ENCODE measurements around the gene TBXAS1.

Gene TBXAS1

DNA sequence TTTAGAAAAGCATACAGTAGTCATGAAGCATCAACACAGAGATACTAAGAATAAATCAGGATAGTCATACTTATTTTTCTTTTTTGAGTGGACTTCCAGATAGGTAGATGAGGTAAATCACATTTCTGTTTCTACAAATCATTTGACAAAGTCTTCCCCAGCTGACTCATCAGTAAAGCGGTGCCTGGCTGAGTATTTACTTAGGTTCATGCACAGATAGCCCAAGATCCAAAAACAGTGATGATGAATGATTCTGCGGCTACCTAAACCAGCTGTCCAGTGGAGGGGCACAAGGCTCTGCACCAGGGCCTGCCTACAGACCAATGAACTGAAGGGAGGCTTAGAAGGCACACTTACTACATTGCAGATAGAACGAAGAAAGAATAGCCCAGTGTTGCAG is 120.6 kb downstream of the TBXAS1 start:
- DNase-seq = peak; percentile 7

DNA sequence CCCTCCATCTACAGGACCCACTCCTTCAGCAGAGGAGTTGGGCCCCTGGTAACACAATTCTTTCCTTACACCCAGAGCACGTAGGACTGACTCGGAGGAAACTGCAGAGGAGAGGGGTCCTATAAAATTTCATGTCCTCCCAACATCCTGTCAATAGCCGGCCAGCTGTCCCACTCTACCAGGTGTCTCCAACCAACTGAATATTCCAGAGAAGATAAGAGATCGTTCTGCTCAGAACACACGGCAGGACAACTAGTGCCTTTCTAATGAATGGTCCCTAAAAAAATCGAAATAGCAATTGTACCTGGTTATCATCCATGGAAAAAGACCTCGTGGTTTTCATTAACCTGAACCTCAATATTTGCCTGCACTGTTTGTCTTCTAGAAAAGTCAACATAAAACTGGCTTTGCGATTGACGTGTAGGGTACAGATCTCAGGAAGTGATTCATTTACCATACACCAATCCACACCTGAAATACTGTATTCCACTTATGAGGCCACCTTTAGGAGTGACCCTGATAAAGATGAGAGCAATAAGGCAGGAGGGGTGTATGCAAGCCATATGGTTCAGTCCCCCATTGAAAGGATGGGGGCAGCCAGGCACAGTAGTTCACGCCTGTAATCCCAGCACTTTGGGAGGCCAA is 121.9 kb downstream of the TBXAS1 start:
- DNase-seq = no peak

DNA sequence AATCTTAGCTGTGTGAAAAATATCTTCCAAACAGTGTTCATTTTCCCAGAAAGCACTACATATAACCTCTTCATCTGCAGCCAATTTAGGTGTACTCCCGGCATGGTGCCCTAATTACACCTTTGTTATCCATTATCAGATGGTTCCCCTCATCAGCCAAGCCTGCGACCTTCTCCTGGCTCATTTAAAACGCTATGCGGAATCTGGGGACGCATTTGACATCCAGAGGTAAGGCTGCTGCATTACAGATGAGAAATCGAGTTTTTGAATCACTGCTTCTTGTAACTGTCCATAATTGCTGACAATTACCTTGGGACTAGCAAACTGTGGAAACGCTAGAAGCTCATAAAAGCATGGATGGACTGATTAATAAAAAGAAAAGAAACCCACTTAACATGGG is 124.2 kb downstream of the TBXAS1 start:
- DNase-seq = no peak

DNA sequence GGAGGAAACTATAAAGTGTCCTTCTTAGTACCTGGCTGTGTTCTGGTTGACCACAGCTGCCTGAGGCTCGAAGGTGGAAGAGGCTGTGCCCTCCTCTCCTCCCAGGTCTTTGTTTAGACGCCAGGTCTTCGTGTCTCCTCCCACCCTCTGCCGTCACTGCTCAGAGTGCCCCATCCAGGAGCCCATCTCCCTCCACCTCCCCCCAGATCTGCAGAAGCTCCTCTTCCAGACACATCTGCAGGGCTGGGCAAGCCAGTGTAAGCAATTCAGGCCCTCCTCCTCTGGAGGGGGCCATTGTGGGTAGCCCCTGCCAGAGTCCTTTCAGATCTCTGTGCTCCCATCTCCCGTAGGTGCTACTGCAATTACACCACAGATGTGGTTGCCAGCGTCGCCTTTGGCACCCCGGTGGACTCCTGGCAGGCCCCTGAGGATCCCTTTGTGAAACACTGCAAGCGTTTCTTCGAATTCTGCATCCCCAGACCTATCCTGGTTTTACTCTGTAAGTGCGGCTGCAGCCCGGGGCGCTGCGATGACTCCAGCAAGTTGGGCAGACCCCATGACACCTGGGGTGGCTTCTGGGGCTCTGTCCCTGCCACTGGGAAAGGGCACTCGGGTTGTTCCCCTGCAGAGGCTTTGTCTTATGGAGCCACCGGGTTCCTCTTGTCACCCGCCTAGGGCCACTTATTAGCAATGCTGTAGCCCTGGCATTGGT is 126.2 kb downstream of the TBXAS1 start:
- no peak for DNase-seq

DNA sequence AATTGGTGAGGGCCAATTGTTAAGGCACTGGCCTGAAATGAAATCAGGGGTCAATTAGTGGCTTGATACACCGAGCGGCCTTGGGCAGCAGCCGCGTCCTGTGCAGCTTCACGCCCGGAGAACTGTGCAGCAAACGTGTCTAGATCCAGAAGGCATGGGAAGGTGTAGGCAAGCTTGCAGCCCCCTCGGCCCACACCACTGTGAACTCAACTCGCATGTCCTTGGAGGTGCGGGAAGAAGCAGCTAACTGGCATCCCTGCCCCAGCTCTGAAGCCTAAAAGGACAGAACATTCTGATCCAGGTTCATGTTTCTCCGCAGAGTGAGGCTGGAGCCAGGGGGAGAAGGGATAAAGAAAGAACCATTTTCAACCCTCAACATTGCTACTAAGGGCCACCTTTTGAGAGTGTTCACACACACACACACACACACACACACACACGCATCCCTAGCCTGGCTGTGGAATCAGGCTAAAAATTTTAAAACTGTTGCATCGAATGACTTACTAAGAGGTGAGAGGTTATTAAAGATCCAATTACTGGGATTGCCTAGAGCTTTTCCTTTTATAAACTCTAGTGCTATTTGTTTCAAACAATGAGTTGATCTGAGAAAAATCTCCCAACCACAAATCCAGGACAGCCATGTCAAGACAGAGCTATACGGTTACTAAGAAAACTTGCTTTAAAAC is 129.7 kb downstream of the TBXAS1 start:
- DNase-seq = no peak

DNA sequence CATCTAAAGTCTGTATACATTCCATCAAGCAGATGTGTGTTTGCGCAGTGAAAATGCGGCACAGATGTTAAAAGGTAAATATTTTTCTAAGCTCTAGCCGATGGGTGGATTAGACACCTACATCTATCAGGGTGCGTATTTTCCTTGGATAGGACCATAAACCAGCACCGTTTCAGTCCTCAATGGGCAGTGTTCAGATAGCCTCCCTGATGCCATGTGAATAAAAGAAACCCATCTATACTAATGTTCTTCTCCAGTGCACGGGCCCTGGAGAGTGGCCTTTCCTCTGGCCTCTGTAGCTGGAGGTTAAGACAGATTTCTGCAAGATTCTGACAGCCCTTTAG is 130.2 kb downstream of the TBXAS1 start:
- DNase-seq = no peak

DNA sequence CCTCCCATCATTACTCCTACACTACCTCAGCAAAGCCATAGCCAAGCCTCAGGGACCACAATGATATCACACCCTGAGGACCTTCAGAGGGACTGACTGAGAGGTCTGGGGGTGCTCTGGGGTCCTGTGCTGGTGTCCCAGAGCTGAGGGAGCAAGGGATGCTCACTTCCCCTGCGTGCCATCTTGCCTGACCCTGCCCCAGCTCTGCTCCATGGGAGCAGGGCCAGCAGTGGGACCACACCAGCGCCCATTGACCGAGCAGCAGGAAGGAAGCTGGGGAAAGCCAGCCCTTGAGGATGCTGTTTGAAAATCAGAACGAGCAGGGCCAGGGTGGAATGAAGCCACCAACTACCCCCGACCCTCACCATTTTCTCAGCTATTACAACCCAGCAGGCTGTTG is 130.7 kb downstream of the TBXAS1 start:
- no peak for DNase-seq

DNA sequence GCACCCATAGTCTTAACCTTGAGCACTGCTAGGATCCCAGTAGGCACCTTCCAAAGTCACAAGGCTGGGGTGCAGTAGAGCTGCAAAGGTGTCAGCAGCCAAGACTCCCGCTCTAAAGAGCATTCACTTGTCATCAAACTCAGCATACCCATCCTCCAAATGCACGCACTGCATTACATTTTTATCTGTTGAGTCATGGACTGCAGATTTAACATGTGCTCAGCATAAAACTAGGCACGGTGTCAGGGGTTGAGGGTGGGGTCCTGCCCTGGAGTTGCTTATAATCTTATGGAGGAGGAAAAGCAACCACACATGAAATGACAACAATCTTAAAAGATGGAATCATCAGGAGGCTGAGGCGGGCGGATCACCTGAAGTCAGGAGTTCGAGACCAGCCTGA is 131.1 kb downstream of the TBXAS1 start:
- DNase-seq = no peak

DNA sequence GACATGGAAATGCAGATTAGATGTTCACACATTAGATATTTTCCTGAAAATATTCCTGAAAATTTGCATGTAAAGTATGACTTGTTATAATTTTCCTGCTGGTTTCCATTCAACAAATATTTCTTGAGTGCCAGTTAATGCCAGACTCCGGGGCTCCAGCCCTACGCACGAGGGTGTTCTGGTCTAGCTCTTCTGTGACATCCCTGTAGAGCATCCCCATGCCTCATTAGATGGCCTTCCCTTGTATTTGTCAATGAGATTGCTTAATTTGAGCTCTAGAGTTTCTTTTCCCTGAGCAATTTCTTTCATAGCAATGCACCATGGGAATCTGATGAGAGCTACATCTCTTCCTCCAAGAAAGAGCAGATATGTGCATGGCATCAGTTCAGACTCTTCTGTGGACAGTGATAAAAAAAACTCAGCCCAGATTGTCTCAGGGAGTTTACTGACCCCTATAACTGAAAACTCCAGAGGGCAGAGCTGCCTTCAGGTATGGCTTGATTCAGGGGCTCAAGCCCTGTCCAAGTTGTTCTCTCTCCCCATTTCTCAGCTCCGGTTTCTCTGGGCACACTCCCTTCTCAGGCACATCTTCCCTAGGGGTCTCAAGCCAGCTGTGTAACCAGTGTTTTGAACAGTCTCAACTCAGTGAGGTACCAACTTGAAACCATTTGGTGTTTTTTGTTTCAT is 137.0 kb downstream of the TBXAS1 start:
- DNase-seq = no peak

DNA sequence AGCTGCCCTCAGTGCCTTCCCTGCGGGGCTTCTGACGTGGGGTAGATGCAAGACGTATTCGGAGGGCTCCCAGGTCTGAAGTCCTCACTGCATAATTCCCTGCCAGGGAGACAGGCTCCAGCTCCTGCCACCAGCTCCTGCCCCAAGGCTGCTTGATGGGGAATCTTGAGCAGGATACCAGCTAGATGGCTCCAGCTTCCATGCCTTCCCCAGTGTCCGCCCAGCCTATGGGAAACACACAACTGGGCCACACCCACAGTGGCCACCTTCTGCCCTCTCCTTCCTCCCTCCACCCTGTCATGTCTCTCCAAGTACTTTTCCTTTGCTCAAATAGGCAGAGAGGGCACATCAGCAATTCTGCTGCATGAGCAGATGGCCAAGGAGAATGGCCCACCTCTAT is 137.9 kb downstream of the TBXAS1 start:
- DNase-seq = no peak

DNA sequence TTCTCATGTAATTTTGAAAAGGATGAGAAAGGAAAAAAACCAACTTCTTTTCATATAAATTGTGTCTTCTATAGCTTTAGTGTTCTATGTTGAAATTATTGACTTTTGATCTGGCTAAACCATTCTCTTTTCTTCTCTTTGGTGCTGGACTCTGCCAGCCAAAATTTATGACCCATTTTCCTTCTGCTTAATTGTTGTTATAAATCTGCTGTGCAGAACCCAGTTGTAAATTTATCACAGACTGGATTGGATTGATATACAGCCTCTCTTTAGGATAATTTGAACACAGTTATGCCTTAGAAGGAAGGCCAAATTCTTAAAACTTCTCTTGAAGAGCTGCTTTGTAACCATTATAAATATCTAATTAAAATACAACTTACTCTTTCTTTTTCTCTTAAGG is 139.9 kb downstream of the TBXAS1 start:
- DNase-seq = no peak

DNA sequence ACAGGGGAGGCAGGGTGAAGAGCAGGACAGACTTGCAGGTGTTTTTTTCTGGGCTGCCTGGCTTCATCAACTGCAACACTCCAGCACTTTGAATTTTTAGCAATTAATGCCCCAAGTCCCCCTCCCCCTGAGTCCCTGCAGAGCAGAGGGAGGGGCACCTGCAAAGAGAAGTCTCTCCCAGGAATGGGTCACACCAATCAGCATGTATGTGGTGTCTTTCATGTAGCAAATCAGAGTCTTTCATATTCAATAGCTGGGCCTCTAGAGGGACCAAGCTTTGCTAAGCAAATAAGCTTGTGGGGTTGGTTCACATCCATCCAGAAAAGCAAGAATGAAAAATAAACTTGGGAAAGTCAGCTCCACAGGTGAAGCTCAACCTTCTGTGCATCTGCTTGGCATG is 143.0 kb downstream of the TBXAS1 start:
- no peak for DNase-seq

DNA sequence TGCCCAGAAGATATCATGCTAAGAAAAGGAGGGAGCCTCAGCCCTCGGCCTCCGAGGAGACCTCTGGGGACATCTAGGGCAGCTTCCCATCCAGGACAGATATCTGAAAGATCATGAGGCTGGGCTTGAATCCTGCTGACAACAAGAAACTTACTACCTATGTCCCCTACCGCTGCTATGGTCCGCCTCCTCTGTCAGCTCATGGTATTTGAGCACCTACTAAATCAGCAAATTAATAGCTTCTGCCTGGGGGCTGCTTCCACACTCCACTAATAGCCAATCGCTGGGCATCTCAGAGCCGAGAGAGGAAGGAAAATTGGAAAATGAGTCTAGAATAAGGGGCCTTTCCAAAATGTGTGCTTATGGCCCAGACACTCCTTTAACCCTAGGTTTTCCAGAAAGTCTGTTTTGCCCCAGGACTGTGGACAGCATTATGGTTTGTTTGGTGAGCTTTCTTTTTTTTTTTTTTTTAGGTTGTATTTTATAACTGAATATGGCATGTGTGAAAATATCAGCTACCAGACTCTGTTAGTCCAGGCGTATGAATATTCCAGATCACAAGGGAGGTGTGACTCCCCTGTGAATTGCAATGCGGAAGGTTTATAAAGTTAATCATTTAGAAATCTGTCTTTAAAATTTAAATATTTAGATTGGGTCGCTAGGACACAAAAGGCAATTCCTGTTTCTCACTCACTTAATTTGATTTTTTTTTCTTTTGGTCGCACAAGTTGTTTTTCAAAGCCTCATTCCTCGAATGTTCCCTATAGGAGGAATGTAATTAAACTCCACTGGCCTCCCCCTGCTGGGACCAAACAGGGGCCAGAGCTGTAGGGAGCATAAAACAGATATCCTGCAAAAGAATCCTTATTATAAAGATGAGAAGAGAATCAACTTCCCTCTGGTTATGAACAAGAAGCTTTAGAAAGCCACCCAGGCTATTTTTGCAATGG is 144.3 kb downstream of the TBXAS1 start:
- DNase-seq = no peak

DNA sequence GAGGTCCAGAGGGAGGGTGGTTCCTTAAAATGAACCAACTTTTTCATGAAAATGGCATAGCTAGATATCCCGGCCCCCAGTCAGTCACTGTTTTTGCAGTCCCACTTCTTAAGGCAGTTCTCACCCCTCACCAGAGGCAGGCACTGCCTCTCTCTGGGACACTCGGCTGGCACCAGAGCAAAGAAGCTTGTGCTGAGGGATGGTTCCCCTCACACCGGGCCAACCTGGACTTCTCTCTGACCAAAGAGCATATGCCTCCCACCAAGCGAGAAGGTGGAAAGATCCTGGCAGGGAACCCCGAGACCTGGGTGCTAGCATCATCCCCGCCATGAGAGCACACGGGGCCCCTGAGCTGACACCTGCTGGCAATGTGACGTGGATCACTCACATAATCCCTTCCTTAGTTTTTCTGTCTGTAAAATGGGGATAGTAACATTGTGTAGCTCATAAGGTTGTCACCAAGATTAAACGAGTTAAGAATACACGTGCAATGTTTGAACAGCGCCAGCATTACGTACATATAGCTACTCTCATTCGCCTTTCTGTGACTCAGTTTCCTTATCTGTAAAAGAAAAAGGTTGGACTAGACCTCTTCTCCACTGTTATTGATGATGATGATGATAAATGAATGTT is 145.2 kb downstream of the TBXAS1 start:
- no peak for DNase-seq

DNA sequence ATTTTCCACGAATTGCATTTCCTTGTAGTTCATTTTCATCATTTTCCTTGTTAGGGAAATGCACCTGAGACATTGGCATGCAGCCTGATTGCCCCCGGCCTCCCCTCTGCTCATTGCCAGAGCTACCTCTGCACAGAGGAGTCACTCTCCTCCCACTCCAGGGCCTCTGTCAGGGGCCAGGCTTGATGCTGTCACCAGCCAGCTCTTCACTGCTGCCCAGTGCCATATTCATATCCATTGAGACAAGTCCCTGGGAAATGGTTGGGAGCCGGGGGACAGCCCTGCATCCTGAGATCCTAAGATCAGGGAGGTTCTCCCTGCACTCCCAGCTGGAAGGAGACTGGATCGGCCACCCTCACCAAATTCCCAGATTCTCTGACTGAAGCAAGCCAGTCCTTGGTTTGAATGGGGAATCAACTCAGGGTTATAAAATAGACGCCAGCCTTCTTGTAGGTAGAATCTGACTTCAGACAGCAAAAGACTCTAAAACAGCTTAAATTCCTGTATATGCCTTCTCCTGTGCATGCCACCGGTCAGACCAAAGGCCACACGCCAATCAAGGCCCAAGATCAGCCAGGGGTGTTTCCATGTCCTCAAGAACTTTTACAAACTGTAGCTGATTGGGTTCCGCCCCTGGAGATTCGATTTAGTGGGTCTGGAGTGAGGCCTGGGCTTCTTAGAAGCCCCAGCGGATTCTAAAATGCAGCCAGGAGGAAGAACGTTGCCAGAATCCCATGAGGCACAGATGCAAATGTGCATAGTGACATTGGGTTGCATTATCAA is 147.2 kb downstream of the TBXAS1 start:
- DNase-seq = no peak

DNA sequence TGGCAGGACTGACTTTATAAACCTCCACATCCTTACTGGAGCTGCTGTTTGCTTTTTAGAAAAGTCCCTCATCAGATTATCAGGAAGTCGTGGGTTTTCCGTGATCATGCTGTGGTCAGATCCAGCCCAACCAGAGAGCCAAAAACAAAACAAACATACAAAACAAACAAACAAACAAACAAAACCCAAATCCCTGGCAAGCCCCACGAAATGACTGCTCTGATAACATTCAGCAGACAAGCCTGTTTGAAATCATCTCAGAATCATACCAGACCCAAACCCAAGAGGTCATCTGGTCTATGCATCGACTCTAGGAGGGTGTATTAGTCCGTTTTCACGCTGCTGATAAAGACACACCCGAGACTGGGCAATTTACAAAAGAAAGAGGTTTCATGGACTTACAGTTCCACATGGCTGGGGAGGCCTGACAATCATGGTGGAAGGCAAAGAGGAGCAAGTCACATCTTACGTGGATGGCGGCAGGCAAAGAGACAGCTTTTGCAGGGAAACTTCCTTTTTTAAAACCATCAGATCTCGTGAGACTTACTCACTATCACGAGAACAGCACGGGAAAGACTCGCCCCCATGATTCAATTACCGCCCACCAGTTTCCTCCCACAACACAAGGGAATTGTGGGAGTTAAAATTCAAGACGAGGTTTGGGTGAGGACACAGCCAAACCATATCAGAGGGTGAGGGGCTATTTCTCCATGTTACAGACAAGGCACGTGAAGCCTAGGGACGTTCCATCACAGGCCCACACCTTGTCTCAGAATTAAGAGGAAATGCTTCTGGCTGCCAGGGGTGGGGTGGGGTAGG is 148.0 kb downstream of the TBXAS1 start:
- DNase-seq = no peak

DNA sequence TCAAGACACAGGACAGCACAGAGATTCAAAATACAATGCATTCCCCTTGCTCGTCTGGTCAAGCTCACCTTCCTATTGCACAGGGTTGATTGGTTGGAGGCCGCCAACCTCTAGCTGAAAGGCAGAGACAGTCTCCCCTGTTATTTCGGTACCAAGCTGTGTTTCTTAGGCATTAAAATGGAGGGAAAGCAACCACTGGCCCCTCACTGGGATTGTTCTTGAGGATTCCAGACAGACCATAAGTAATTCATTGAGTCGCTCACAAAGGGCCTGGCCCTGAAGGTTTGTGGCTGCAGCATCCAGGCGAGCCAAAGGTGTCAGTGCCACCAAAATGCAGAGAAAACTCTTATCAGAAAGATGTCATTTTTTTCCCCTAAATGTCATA is 152.4 kb downstream of the TBXAS1 start:
- no peak for DNase-seq

DNA sequence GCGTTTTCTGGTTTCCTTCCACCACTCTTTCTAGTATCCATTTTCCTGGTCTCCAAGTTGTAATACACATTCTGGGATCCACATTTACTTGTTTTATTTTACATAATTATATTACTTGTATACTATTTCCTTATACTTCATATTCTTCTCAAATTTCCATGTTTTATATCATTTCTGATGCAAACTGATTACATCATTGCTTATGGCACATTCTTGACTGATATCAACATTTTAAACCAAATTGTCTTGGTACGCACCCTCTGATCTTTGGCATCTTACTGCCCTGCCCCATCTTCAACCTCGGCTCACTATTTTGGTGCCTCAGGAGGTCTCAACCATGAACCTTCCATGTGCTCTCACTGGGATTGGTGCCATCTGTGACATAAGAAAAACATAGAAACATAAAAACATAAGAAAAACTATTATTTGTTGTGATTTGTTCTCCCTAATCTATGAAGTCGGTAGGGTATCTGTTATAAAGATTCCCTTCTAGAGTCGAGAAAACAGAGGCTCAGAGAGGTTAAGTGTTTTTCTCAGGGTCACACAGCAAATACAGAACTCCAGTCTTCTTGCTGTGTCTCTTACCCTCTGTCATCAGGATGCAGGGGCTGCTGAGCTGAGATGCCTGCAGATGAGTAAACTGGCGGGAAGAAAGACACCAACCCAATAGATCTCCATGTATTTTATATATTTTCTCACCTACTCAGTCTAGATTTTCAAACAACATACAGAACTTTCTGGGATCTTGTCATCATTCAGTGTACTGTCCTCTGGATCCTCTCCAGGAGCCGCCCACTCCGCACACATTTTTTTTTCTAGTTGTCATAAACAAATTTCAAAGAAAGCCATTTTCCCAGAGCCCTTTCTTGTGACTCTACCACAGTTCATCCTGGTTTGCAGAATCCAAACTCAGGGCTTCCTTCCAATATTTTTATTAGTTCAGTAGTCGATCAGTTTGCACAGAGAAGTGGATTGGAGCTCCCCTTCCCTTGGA is 154.2 kb downstream of the TBXAS1 start:
- DNase-seq = no peak
